ENCODE measurements around the gene KCNIP1. TPM values are rescaled to one million over a fixed set of nuclear protein-coding genes. Genes with fewer than 3 reads are reported as not detected.
A peak's percentile ranks its signal among the peaks of the same experiment; 100 is the strongest.

KCNIP1 gene
- total and polyA plus RNA-seq, 9 of the 15 experiments (the other 6 are each of a cell fraction or from before 2014, with no cell fraction given), result not detected

DNA sequence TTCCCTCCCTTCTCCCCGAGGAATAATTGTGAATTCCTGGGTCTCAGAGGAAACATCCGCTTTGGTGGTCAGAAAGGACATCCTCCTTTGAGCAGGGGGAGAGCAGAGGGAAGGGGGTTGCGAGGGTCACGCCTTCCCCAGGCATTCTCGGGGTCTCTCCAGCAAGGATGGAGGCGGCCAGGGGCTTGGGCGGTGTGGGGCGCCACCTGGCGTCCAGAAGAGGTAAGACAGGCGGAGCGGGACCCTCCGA lies 129.1 kb downstream of the KCNIP1 start (continued):
- TF ChIP-seq, protein P1, sequence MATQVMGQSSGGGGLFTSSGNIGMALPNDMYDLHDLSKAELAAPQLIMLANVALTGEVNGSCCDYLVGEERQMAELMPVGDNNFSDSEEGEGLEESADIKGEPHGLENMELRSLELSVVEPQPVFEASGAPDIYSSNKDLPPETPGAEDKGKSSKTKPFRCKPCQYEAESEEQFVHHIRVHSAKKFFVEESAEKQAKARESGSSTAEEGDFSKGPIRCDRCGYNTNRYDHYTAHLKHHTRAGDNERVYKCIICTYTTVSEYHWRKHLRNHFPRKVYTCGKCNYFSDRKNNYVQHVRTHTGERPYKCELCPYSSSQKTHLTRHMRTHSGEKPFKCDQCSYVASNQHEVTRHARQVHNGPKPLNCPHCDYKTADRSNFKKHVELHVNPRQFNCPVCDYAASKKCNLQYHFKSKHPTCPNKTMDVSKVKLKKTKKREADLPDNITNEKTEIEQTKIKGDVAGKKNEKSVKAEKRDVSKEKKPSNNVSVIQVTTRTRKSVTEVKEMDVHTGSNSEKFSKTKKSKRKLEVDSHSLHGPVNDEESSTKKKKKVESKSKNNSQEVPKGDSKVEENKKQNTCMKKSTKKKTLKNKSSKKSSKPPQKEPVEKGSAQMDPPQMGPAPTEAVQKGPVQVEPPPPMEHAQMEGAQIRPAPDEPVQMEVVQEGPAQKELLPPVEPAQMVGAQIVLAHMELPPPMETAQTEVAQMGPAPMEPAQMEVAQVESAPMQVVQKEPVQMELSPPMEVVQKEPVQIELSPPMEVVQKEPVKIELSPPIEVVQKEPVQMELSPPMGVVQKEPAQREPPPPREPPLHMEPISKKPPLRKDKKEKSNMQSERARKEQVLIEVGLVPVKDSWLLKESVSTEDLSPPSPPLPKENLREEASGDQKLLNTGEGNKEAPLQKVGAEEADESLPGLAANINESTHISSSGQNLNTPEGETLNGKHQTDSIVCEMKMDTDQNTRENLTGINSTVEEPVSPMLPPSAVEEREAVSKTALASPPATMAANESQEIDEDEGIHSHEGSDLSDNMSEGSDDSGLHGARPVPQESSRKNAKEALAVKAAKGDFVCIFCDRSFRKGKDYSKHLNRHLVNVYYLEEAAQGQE (IDR thresholded peaks at IDR 0.05; ENCODE audit: borderline replicate concordance), result peak; percentile 58; the same call in 1 of the 2 replicates
- TF ChIP-seq, protein P1 (CRISPR knock-in tag; IDR thresholded peaks at IDR 0.05; ENCODE audit: low read depth), result no peak
- TF ChIP-seq ZNF57 (CRISPR knock-in tag; IDR thresholded peaks at IDR 0.05) (no peak), POU5F1 (IDR thresholded peaks at IDR 0.05; ENCODE audit: borderline replicate concordance, low read depth, low read length, partially characterized antibody) (no peak), HDAC2 (IDR thresholded peaks at IDR 0.05) (no peak), SMC3 (conservative IDR thresholded peaks at IDR 0.05; ENCODE audit: insufficient read depth, low read depth, low read length) (peak; percentile 76), ZNF507 (tag; conservative IDR thresholded peaks at IDR 0.05) (no peak), HNRNPL (IDR thresholded peaks at IDR 0.05; ENCODE audit: low read depth, low read length) (no peak), GABPB1 (CRISPR knock-in tag; IDR thresholded peaks at IDR 0.05) (no peak), ZNF699 (CRISPR knock-in tag; IDR thresholded peaks at IDR 0.05; ENCODE audit: insufficient replicate concordance) (no peak)
- TF ChIP-seq, protein P2, sequence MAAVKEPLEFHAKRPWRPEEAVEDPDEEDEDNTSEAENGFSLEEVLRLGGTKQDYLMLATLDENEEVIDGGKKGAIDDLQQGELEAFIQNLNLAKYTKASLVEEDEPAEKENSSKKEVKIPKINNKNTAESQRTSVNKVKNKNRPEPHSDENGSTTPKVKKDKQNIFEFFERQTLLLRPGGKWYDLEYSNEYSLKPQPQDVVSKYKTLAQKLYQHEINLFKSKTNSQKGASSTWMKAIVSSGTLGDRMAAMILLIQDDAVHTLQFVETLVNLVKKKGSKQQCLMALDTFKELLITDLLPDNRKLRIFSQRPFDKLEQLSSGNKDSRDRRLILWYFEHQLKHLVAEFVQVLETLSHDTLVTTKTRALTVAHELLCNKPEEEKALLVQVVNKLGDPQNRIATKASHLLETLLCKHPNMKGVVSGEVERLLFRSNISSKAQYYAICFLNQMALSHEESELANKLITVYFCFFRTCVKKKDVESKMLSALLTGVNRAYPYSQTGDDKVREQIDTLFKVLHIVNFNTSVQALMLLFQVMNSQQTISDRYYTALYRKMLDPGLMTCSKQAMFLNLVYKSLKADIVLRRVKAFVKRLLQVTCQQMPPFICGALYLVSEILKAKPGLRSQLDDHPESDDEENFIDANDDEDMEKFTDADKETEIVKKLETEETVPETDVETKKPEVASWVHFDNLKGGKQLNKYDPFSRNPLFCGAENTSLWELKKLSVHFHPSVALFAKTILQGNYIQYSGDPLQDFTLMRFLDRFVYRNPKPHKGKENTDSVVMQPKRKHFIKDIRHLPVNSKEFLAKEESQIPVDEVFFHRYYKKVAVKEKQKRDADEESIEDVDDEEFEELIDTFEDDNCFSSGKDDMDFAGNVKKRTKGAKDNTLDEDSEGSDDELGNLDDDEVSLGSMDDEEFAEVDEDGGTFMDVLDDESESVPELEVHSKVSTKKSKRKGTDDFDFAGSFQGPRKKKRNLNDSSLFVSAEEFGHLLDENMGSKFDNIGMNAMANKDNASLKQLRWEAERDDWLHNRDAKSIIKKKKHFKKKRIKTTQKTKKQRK (IDR thresholded peaks at IDR 0.05; ENCODE audit: borderline replicate concordance, low read depth, low read length), result no peak
